ENCODE measurements around the gene GLO1. TPM values are rescaled to one million over a fixed set of nuclear protein-coding genes. Genes with fewer than 3 reads are reported as not detected.

Gene GLO1
- total RNA-seq, 1 donor from 2014 or later, result 129 TPM

DNA sequence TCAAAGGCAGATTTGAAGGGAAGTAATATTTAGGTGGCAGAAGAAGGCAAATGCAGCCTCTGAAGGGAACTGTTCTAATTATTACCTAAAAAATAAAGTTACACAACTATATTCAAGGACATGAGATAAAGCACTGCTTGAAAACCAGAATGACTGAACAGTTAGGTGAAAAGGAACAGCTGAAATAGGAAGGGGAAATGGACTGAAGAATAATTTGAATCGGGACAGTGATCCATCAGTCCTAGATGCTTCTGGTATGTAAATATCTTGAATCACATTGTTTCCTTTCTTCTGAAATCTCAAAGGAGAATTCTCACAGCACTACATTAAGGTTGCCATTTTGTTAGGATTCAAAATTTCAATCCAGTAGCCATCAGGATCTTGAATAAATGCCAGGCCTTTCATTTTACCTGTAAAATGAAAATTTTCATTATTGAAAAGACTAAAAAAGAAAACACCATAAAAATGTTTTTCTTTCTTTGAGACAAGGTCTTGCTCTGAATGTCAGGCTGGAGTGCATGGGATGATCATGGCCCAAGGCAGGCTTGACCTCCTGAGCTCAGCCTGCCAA, 25.9 kb downstream of the GLO1 start:
- Mint-ChIP-seq H3K4me1 (ENCODE audit: low read depth) (peaks cover 31% of the 10 kb centered on the region), H3K4me3 (ENCODE audit: low read depth) (no peak overlapping the region), H3K9me3 (peaks cover 6% of the 10 kb centered on the region), H3K27me3 (ENCODE audit: low read depth) (no peaks in the 10 kb centered on the region), H3K27ac (peak overlapping the region; percentile 28), H3K36me3 (ENCODE audit: low read depth) (peaks cover 70% of the 10 kb centered on the region)
- DNase-seq (ENCODE audit: low spot score), result no peak
- intact Hi-C loops (cut with micrococcal nuclease), result no loop called here

DNA sequence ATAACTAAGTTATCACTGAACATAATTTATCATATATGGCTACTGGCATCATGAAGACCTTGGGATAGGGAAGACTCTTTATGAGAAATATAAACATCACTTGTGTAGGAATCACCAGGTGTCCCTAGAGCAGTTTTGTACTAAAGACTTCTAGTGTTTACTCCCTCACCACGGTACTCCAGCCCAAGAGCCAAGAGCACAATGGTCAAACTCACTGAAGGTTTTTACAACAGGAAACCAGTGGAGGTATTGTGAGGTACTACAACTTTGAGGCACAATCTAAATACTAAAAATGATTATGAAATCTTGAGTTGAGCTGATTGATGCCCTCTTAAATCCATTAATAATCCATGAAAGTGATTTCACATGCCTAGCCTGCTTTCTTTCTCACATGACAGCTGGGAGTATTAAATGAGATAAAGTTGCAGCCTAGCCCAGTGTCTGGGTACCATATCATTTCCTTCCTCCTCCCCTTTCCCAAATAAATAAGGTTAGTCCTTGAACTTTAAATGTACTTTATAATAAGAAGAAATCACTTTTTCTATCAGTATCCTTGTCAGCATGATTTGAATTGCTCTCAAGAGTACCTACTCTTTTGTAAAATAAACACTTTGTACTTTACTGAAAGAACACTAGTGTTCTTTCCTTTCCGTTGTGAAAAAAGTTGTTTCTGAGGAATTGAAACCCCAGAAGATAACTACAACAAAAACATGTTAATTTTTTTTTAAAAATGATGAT, 26.5 kb downstream of the GLO1 start:
- Mint-ChIP-seq H3K4me3 (ENCODE audit: low read depth) (no peak overlapping the region), H3K9me3 (peaks cover 6% of the 10 kb centered on the region), H3K36me3 (ENCODE audit: low read depth) (peaks cover 64% of the 10 kb centered on the region), H3K4me1 (ENCODE audit: low read depth) (peaks cover 33% of the 10 kb centered on the region), H3K27me3 (ENCODE audit: low read depth) (no peaks in the 10 kb centered on the region), H3K27ac (peak overlapping the region; percentile 28)
- no peak for DNase-seq (ENCODE audit: low spot score)
- intact Hi-C loops (cut with micrococcal nuclease), result no loop called here

DNA sequence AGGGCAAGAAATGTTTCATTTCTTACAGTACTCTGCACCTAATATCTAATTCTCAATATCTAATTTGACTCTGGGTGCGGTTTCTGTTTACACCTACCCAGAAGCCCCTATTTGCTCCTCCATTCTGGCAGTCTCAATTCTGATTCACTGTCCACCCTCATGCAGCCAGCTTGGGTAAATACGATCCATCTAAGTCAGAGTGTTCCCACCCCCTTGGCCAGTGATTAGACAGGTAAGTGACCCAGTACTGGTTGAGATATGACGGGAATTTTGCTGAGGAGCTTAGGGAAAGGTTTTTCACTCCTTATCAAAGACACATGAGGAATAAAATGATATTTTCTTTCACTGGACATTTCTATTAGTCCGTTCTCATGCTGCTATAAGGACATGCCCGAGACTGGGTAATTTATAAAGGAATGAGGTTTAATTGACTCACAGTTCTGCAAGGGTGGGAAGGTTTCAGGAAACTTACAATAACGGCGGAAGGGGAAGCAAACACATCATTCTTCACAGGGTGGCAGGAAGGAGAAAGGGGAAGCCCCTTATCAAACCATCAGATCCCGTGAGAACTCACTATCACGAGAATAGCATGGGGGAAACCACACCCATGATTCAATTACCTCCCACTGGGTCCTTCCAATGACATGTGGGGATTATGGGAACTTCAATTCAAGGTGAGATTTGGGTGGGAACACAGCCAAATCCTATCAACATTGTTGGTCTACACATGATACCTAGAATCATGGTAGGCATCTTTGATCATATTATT, 29.4 kb downstream of the GLO1 start:
- DNase-seq (ENCODE audit: low spot score), result no peak
- intact Hi-C loops (cut with micrococcal nuclease), result loop anchor here (5.0 kb wide), 1 partner anchor 181 kb away; no protein-coding TSS in a partner anchor
- Mint-ChIP-seq H3K36me3 (ENCODE audit: low read depth) (peaks cover 45% of the 10 kb centered on the region), H3K9me3 (peaks cover 6% of the 10 kb centered on the region), H3K4me3 (ENCODE audit: low read depth) (no peak overlapping the region), H3K4me1 (ENCODE audit: low read depth) (peaks cover 33% of the 10 kb centered on the region), H3K27ac (no peak overlapping the region), H3K27me3 (ENCODE audit: low read depth) (no peaks in the 10 kb centered on the region)

DNA sequence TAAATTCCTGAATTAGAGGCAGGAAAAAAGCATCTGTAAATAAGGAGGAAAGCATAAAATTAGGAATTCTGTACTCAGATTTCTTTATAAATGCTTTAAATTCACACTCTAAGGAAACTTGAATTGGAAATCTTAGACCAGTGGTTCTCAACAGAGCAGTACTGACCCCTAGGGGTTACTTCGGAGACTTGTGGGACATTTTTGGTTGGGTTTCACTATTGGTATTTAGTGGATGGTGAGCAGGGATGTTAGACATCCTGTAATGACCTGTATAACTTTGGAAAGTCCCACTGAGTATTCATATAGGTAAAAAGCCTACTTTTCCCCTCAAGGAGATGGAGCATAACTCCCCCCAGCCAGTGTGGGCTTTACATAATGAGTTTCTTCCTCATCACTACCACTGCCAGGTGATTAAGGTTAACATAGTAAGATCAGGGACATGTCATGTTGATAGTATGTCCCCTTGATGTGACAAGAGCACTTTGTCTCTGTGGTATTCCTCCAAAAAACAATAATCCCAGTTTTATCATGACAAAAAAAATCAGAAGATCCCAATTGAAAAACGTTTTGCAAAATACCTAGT, 31.0 kb downstream of the GLO1 start:
- DNase-seq (ENCODE audit: low spot score), result peak; percentile 15
- H3K4me1 Mint-ChIP-seq (ENCODE audit: low read depth), result peaks cover 33% of the 10 kb centered on the region
- intact Hi-C loops (cut with micrococcal nuclease), result loop anchor here (5.0 kb wide), 1 partner anchor 180 kb away; no protein-coding TSS in a partner anchor
- H3K4me3 Mint-ChIP-seq (ENCODE audit: low read depth), result no peak overlapping the region
- peaks cover 35% of the 10 kb centered on the region for H3K36me3 Mint-ChIP-seq (ENCODE audit: low read depth)
- no peaks in the 10 kb centered on the region for H3K27me3 Mint-ChIP-seq (ENCODE audit: low read depth)
- no peak overlapping the region for H3K27ac Mint-ChIP-seq
- H3K9me3 Mint-ChIP-seq, result peaks cover 6% of the 10 kb centered on the region

DNA sequence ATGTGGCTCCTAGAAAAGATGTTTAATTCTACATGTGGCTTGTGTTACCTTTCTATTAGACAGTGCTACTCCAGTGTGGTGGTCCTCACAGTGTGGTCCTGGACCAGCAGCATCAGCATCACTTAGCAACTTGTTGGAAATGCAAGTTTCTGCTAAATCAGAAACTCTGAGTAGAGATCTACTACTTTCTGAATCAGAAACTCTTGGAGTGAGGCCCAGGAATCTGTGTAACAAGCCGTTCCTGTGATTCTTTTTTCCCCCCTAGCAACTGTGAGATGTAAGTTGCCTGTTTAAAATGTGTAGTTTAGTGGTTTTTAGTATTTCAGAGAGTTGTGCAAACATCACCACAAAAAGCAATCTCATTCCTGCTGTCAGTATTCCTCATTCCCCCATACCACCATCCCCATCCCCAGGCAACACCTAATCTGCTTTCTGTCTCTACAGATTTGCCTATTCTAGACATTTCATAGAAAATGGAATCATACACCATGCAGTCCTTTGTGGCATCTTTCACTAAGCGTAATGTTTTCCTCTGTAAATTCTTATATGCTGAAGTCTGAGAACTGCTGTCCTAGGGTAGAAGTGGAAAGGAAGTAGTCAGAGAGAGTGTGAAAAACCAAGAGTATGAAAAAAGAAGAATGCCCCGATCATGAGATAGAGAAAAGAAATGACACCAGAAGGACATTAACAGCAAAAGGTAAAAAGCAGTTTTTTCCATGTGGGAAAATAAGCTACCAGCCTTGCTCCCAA, 44.4 kb downstream of the GLO1 start:
- H3K27me3 Mint-ChIP-seq (ENCODE audit: low read depth), result no peaks in the 10 kb centered on the region
- no peak overlapping the region for H3K27ac Mint-ChIP-seq
- H3K36me3 Mint-ChIP-seq (ENCODE audit: low read depth), result peaks cover 3% of the 10 kb centered on the region
- no peak for DNase-seq (ENCODE audit: low spot score)
- peaks cover 4% of the 10 kb centered on the region for H3K4me1 Mint-ChIP-seq (ENCODE audit: low read depth)
- H3K9me3 Mint-ChIP-seq, result no peaks in the 10 kb centered on the region
- intact Hi-C loops (cut with micrococcal nuclease), result no loop called here
- no peak overlapping the region for H3K4me3 Mint-ChIP-seq (ENCODE audit: low read depth)

DNA sequence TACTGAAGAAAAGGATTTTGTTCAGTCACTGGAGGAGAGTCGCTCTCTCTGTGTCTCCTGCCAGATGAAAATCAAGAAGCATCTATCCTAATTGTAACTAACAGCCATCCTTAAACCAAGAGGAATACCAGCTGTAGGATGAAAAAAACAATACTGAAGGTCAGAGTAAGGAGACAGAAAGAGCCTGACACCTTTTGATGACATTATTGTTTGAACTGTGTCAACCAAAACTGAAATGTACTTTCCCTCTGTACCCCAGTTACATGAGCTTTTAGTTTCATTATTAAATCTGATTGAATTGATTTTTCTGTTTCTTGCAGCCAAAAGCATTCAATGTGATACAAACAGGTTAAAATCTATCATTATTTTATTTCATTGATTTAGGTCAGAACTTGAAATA, 46.0 kb downstream of the GLO1 start:
- no peak overlapping the region for H3K27ac Mint-ChIP-seq
- intact Hi-C loops (cut with micrococcal nuclease), result no loop called here
- no peaks in the 10 kb centered on the region for H3K27me3 Mint-ChIP-seq (ENCODE audit: low read depth)
- no peak overlapping the region for H3K4me3 Mint-ChIP-seq (ENCODE audit: low read depth)
- no peaks in the 10 kb centered on the region for H3K9me3 Mint-ChIP-seq
- peaks cover 4% of the 10 kb centered on the region for H3K4me1 Mint-ChIP-seq (ENCODE audit: low read depth)
- no peak for DNase-seq (ENCODE audit: low spot score)
- H3K36me3 Mint-ChIP-seq (ENCODE audit: low read depth), result peaks cover 3% of the 10 kb centered on the region

DNA sequence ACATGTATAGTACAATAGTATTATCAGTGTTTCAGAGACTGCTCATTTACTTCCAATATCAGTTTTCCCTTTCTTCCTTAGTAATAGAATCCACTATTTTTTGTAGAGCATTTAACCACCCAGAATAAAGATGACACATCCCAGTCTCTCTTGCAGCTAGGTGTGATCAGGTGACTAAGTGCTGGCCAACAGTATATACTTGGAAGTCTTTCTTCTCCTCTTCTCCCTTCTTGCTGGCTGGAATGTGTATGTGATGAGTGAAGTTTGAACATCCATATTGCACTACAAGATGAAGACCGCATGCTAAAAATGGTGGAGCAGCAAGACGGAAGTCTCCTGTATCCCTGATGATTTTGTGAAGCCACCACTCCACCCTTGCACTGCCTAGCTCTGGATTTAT, 48.7 kb downstream of the GLO1 start:
- Mint-ChIP-seq H3K36me3 (ENCODE audit: low read depth) (peaks cover 8% of the 10 kb centered on the region), H3K27me3 (ENCODE audit: low read depth) (no peaks in the 10 kb centered on the region), H3K4me1 (ENCODE audit: low read depth) (peaks cover 10% of the 10 kb centered on the region), H3K4me3 (ENCODE audit: low read depth) (no peak overlapping the region), H3K9me3 (peaks cover 5% of the 10 kb centered on the region), H3K27ac (no peak overlapping the region)
- intact Hi-C loops (cut with micrococcal nuclease), result no loop called here
- no peak for DNase-seq (ENCODE audit: low spot score)

DNA sequence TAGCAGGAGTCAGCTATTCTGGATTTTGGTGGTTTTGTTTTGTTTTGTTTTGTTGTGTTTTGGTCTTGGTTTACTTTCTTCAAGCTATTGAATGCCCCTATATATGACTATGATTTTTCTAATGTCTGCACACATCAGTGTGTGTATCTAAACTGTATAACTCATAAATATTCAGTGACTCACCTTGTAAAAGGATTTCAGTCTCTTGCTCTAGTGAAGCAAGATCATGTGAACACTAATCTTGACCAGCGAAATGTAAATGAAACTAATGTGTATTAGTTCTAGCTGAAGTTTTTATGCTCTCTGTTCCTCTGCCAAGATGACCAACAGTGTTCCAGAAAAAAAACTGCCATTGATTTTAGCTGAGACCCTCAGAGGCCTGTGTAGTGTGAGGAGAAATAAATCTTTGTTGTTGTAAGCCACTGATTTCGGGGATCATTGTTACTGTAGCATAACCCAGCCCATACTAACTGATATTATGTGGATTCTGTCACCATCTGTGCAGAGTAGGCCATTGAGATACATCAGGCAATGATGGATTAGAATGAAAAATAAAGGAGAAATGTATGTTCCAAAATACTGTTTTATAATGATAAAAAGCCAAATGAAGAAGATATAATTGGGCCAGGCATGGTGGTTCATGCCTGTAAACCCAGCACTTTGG, 51.7 kb downstream of the GLO1 start:
- DNase-seq (ENCODE audit: low spot score), result no peak
- intact Hi-C loops (cut with micrococcal nuclease), result no loop called here
- H3K9me3 Mint-ChIP-seq, result peaks cover 5% of the 10 kb centered on the region
- H3K4me3 Mint-ChIP-seq (ENCODE audit: low read depth), result no peak overlapping the region
- peaks cover 10% of the 10 kb centered on the region for H3K4me1 Mint-ChIP-seq (ENCODE audit: low read depth)
- no peaks in the 10 kb centered on the region for H3K27me3 Mint-ChIP-seq (ENCODE audit: low read depth)
- peaks cover 13% of the 10 kb centered on the region for H3K36me3 Mint-ChIP-seq (ENCODE audit: low read depth)
- no peak overlapping the region for H3K27ac Mint-ChIP-seq

DNA sequence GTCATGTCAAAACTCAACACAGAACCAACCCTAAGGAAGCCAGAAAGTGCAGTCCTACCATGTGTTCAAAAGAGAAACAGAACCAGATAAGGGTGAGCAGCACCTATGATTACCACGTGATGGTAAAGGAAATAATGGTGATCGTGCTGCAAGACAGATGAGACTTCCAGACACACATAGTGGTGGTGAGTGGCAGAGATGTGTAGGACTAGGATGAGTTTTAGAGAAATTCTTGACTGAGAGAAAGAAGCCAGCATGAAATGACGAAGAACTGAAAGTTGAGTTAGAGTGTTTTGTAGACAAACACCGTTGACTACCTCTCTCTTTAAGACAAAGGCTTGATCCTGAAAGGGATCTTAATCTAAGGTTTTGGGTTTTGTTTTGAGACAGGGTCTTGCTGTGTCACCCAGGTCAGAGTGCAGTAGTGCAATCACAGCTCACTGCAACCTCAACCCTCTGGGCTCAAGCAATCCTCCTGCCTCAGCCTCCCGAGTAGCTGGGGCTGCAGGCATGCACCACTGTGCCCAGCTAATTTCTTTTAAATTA, 52.7 kb downstream of the GLO1 start:
- peaks cover 5% of the 10 kb centered on the region for H3K9me3 Mint-ChIP-seq
- intact Hi-C loops (cut with micrococcal nuclease), result no loop called here

DNA sequence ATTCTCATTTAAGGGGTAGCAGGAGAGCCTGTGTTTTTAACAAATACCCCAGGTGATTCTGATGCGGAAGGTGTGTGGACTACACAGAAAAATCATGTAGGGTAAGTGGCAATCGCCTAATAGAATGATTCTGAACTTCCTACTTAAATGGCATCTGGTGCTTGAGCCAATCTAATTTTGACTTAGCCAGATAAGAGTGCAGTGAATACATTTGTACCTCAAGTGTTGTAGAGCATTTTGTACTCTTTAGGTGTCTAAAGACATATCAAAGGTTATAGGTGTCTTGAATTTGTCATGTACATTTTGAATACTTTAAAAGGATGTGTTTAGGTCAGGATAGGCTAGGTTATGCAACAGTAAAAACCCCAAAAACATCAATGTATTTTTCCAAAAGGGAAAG, 53.2 kb downstream of the GLO1 start:
- intact Hi-C loops (cut with micrococcal nuclease), result no loop called here
- Mint-ChIP-seq H3K27ac (no peak overlapping the region), H3K9me3 (peaks cover 5% of the 10 kb centered on the region), H3K4me3 (ENCODE audit: low read depth) (no peak overlapping the region), H3K36me3 (ENCODE audit: low read depth) (peaks cover 13% of the 10 kb centered on the region), H3K27me3 (ENCODE audit: low read depth) (no peaks in the 10 kb centered on the region), H3K4me1 (ENCODE audit: low read depth) (peaks cover 10% of the 10 kb centered on the region)
- no peak for DNase-seq (ENCODE audit: low spot score)

More for the DNA sequence above, 52.7 kb downstream of the GLO1 start:
- DNase-seq (ENCODE audit: low spot score), result no peak
- Mint-ChIP-seq H3K4me3 (ENCODE audit: low read depth) (no peak overlapping the region), H3K27me3 (ENCODE audit: low read depth) (no peaks in the 10 kb centered on the region), H3K27ac (no peak overlapping the region), H3K36me3 (ENCODE audit: low read depth) (peaks cover 13% of the 10 kb centered on the region), H3K4me1 (ENCODE audit: low read depth) (peaks cover 10% of the 10 kb centered on the region)

DNA sequence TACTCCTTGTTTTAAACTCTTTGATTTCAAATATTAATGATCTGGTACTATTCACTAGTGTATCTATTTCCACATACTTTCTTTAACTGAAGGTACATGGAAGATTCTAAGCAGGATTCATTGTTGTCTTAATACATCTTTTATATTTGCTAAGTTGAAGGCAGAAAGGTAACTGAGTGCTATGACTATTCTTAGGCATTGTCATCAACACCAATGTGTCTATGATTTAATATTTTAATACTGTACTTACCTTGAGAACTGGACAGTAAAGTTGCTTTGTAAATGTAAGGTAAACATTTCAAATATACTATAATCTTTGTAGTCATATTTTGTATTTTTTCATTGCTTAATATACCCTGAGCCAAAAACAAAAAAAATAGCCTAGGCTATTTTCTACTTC, 54.3 kb downstream of the GLO1 start:
- Mint-ChIP-seq H3K27ac (no peak overlapping the region), H3K36me3 (ENCODE audit: low read depth) (peaks cover 13% of the 10 kb centered on the region), H3K4me1 (ENCODE audit: low read depth) (peaks cover 12% of the 10 kb centered on the region), H3K4me3 (ENCODE audit: low read depth) (no peak overlapping the region), H3K9me3 (peaks cover 5% of the 10 kb centered on the region), H3K27me3 (ENCODE audit: low read depth) (no peaks in the 10 kb centered on the region)
- DNase-seq (ENCODE audit: low spot score), result no peak
- intact Hi-C loops (cut with micrococcal nuclease), result no loop called here

Data from activated T-helper 2 cell treated with anti-CD3 and anti-CD28 coated beads, Interferon-gamma antibody, Interleukin-2, Interleukin-4, amounts not matched to agents 10 μg/mL and 5 μg/mL and 100 μg/mL, durations not matched to agents 14 hours and 24 hours and 36 hours (primary cell).